ENCODE results near the gene HOXD9. TPM values are rescaled to one million over a fixed set of nuclear protein-coding genes. Genes with fewer than 3 reads are reported as not detected.

The HOXD9 gene
- total RNA-seq, 1 experiment from 2014 or later: not detected

DNA sequence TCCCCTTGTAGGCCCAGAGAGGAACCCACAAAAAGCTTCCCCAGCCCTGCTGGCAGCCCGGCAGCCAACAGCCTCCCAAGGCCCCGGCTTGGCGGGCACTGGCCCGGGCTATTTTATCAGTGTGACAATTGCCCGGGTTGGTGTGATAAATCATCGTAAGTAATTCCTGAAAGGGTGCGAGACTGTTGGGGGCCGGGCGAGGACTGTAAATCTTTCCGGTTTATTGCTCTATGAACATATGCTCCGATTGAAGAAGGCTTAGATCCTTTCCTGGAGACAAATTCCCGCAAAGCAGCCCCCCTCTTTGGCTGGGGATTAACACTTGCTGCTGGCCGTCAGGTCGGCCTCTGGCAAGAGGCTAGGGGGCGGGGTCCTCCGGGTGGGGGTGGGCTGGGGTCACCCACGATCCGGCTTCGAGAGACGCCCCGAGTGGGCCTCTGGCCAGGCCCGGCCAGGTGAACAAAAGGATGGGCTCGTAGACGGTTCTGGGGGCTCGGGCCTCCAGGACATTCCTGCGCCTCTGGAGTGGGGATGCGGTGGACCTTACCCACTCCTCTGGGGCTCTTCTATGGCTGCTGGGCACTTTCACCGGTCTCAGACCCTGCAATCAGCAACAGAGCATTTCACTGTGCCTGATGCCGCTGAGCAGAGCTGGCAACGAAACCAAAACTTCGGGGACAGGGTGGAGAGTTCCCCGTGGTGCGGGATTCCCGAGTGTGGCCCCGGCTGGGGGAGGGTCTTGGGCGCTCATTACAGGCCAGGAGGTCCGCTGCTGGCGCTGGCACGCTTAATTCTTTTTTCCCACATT lies 36.5 kb downstream of the HOXD9 start:
- DNase-seq: no peak
- ChIA-PET POLR2A (no interaction called here), CTCF (no interaction called here)
- no peaks in the 10 kb centered on the region for H3K9me3 ChIP-seq
- no peaks in the 10 kb centered on the region for H3K4me1 Mint-ChIP-seq (ENCODE audit: low read depth, unreplicated experiment)
- H3K36me3 ChIP-seq (ENCODE audit: control insufficient read depth, insufficient read depth, low read length): no peaks in the 10 kb centered on the region
- H3K27ac Mint-ChIP-seq (ENCODE audit: unreplicated experiment): no peak overlapping the region
- no TSS peak for BruUV-seq (replicated peaks)
- no peaks in the 10 kb centered on the region for H3K36me3 Mint-ChIP-seq (ENCODE audit: insufficient read depth, unreplicated experiment)
- peaks cover 19% of the 10 kb centered on the region for H3K27me3 Mint-ChIP-seq (ENCODE audit: insufficient read depth, unreplicated experiment)
- no peak overlapping the region for H3K4me3 Mint-ChIP-seq (ENCODE audit: unreplicated experiment)
- TF ChIP-seq, protein P1, sequence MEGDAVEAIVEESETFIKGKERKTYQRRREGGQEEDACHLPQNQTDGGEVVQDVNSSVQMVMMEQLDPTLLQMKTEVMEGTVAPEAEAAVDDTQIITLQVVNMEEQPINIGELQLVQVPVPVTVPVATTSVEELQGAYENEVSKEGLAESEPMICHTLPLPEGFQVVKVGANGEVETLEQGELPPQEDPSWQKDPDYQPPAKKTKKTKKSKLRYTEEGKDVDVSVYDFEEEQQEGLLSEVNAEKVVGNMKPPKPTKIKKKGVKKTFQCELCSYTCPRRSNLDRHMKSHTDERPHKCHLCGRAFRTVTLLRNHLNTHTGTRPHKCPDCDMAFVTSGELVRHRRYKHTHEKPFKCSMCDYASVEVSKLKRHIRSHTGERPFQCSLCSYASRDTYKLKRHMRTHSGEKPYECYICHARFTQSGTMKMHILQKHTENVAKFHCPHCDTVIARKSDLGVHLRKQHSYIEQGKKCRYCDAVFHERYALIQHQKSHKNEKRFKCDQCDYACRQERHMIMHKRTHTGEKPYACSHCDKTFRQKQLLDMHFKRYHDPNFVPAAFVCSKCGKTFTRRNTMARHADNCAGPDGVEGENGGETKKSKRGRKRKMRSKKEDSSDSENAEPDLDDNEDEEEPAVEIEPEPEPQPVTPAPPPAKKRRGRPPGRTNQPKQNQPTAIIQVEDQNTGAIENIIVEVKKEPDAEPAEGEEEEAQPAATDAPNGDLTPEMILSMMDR (IDR thresholded peaks at IDR 0.05; ENCODE audit: insufficient read depth in 1 of 2, low read depth in 1 of 2, low read length in 1 of 2, severe bottlenecking in 1 of 2, unreplicated experiment in 1 of 2): no peak
- intact Hi-C loops (cut with micrococcal nuclease; ENCODE audit: unreplicated experiment): no loop called here
- no peaks in the 10 kb centered on the region for H3K4me1 ChIP-seq
- H3K4me3 ChIP-seq (ENCODE audit: low read depth, low read length): no peak overlapping the region
- peaks cover 3% of the 10 kb centered on the region for H3K9me3 Mint-ChIP-seq (ENCODE audit: unreplicated experiment)
- H3K27me3 ChIP-seq (replicated peaks; ENCODE audit: control insufficient read depth, insufficient read depth, low read length): no peaks in the 10 kb centered on the region; the same call in 1 of the 2 replicates

- Mint-ChIP-seq H3K9me3 (ENCODE audit: unreplicated experiment) (peaks cover 9% of the 10 kb centered on the region), H3K36me3 (ENCODE audit: insufficient read depth, unreplicated experiment) (no peaks in the 10 kb centered on the region), H3K4me3 (ENCODE audit: unreplicated experiment) (no peak overlapping the region), H3K27me3 (ENCODE audit: insufficient read depth, unreplicated experiment) (peaks cover 22% of the 10 kb centered on the region), H3K27ac (ENCODE audit: unreplicated experiment) (no peak overlapping the region), H3K4me1 (ENCODE audit: low read depth, unreplicated experiment) (no peaks in the 10 kb centered on the region)
- Histone ChIP-seq H3K4me3 (ENCODE audit: low read depth, low read length) (no peak overlapping the region), H3K4me1 (no peaks in the 10 kb centered on the region), H3K27me3 (replicated peaks; ENCODE audit: control insufficient read depth, insufficient read depth, low read length) (no peaks in the 10 kb centered on the region; the same call in 1 of the 2 replicates), H3K36me3 (ENCODE audit: control insufficient read depth, insufficient read depth, low read length) (no peaks in the 10 kb centered on the region), H3K9me3 (no peaks in the 10 kb centered on the region)
- TF ChIP-seq, protein P1 (IDR thresholded peaks at IDR 0.05; ENCODE audit: insufficient read depth in 1 of 2, low read depth in 1 of 2, low read length in 1 of 2, severe bottlenecking in 1 of 2, unreplicated experiment in 1 of 2): no peak
- no peak for DNase-seq
- CTCF ChIA-PET: interaction anchor here (0.7 kb wide), 1 partner anchor 1824 kb away, joined by 6 read pairs; no protein-coding TSS in a partner anchor
- intact Hi-C loops (cut with micrococcal nuclease; ENCODE audit: unreplicated experiment): no loop called here
- POLR2A ChIA-PET: no interaction called here
- BruUV-seq (replicated peaks): no TSS peak
Observed at GRCh38 chr2:176159663-176160250, 37.2 kb downstream of the HOXD9 start.

DNA sequence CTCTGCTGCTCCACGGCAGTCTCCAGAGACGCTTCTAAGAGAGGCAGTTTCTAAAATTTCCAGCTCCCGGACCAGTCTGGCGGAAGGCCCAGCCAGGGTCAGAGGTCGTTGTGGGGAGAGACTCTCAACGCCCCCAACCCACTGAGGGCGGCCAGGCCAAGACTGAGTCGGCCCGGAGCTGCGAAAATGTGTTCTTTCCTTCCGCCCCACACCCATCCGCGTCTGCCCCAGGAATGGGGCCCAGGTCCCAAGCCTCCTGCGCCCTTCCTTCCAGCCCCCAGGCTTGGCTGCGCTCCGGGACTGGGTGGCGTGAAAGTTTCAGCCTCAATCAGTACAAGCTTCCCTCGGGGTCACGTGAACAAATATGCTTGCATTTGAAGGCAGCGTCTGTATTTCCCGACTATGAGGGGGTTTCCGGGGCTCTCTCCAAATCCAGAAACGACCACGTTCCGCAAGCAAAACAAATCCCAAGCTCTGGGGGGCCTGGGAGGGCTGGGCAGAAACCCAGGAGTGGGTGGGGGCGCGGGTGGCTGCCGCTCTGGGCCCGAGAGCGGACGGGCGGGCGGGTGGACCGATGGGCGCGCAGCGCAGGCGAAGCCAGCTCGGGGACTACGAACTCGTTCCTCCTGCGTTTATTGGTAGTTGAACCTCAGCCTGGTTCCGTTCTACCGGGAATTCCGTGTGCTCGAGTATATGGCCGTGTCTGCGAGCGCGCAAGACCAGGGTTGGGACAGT lies 37.9 kb downstream of the HOXD9 start:
- TF ChIP-seq, protein P1 (IDR thresholded peaks at IDR 0.05; ENCODE audit: insufficient read depth in 1 of 2, low read depth in 1 of 2, low read length in 1 of 2, severe bottlenecking in 1 of 2, unreplicated experiment in 1 of 2): no peak
- no peak overlapping the region for H3K4me3 Mint-ChIP-seq (ENCODE audit: unreplicated experiment)
- H3K9me3 Mint-ChIP-seq (ENCODE audit: unreplicated experiment): peaks cover 9% of the 10 kb centered on the region
- Histone ChIP-seq H3K36me3 (ENCODE audit: control insufficient read depth, insufficient read depth, low read length) (no peaks in the 10 kb centered on the region), H3K4me1 (no peaks in the 10 kb centered on the region), H3K27me3 (replicated peaks; ENCODE audit: control insufficient read depth, insufficient read depth, low read length) (no peaks in the 10 kb centered on the region; the same call in 1 of the 2 replicates), H3K9me3 (no peaks in the 10 kb centered on the region), H3K4me3 (ENCODE audit: low read depth, low read length) (no peak overlapping the region)
- H3K27me3 Mint-ChIP-seq (ENCODE audit: insufficient read depth, unreplicated experiment): peaks cover 19% of the 10 kb centered on the region
- intact Hi-C loops (cut with micrococcal nuclease; ENCODE audit: unreplicated experiment): no loop called here
- no peaks in the 10 kb centered on the region for H3K4me1 Mint-ChIP-seq (ENCODE audit: low read depth, unreplicated experiment)
- no peaks in the 10 kb centered on the region for H3K36me3 Mint-ChIP-seq (ENCODE audit: insufficient read depth, unreplicated experiment)
- POLR2A ChIA-PET: no interaction called here
- CTCF ChIA-PET: interaction anchor here (0.7 kb wide), 1 partner anchor 1823 kb away, joined by 6 read pairs; no protein-coding TSS in a partner anchor
- no peak overlapping the region for H3K27ac Mint-ChIP-seq (ENCODE audit: unreplicated experiment)
- DNase-seq: no peak
- BruUV-seq (replicated peaks): no TSS peak

Measured in Caco-2 (cell line).